GM21390 (cell line): ENCODE data around the gene LRRC49.
"Not testable (repeated sequence)": the region's sequence is repeated elsewhere in the genome, so short reads cannot be mapped to it uniquely, and the experiment has no call there.

Experiments used
- ATAC-seq: cut with Tn5 transposase; IDR thresholded peaks from one replicate; pipeline ENCODE4 v1.9.1; 2021; ENCODE audit not compliant: unreplicated experiment

The LRRC49 gene

GRCh38 chr15:70974004-70974832 lies 81.6 kb downstream of the LRRC49 start:
- ATAC-seq, result no peak

- no peak for ATAC-seq
Measured at GRCh38 chr15:70976851-70977250, 84.2 kb downstream of the LRRC49 start.

DNA sequence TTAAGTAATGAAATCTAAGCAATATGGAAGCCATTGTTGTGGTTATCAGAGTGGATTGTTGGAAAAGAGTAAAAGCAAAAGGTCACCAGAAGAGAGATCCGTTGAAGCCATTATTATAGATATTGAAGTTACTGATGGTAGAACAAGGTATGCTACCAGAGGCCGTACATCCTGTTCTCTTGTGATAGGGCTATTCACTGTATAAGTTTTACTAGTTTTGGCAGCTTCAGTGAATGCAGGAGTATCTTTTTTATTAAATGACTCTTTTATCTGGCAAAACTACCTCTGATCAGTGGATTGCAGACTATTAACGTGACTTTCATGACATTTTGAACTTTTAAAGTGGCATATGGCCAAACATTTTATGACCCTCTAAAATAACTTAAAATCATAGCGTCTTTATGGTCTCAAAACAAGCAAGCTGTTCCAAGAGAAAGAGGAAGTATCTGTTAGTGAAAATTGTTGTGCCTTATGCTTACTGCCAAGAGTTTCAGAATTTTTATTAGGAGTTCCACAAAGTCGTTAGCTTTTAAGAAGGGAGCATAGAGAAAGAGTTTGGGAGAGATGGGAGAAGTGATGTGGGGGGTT lies 102.9 kb downstream of the LRRC49 start:
- ATAC-seq, result no peak

- ATAC-seq, result no peak
Measured at GRCh38 chr15:70998319-70998718, 105.7 kb downstream of the LRRC49 start.

GRCh38 chr15:71002316-71002715 lies 109.7 kb downstream of the LRRC49 start:
- ATAC-seq, result no peak

DNA sequence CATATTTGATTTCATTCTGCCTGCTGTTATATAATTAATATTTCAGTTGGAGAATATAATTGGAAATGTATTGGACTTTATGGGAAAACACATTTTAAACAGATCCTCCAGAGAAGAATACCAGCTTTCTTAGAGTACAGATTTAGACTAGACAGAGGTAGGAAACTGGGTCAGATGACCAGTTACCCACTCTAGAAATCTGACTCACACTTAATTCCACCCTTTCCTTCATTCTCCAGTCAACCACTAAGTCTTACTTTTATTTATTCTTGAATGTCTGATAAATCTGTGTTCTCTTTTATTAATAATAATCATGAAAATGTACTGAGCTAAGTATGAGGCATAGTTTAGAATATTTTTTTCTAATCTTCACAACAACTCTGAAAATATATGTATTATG lies 110.7 kb downstream of the LRRC49 start:
- no peak for ATAC-seq

DNA sequence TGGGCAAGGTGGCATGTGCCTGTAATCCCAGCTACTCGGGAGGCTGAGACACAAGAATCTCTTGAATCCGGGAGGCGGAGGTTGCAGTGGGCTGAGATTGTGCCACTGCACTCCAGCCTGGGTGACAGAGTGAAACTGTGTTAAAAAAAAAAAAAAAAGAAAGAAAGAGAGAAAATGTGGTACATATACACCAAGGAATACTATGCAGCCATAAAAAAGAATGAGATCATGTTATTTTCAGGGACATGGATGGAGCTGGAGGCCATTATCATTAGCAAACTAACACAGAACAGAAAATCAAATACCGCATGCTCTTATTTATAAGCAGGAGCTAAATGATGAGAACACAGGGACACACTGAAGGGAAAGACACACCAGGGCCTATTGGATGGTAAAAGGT lies 111.9 kb downstream of the LRRC49 start:
- ATAC-seq, result not testable (repeated sequence)

- ATAC-seq, result no peak
Measured at GRCh38 chr15:71005895-71006294, 113.3 kb downstream of the LRRC49 start.

GRCh38 chr15:71008250-71008870 lies 115.7 kb downstream of the LRRC49 start:
- ATAC-seq, result no peak

DNA sequence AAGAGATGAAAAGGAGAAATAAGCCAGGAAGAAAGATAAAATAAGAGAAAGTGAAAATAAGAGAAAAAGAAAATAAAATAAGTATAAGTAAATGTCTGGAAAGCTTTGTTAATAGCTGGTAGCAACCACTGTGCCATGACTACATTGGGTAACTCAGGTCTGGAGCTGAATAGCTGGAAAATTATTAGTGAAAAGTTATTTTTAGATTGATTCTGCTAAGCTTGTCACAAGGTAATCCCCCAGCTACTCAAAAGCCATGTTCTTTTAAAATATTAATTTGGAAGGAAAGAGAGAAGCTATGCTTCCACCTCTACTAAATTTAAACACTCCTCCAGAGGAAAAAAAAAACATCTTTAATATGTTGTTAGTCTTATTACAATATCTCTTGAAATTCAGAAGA lies 117.8 kb downstream of the LRRC49 start:
- no peak for ATAC-seq

DNA sequence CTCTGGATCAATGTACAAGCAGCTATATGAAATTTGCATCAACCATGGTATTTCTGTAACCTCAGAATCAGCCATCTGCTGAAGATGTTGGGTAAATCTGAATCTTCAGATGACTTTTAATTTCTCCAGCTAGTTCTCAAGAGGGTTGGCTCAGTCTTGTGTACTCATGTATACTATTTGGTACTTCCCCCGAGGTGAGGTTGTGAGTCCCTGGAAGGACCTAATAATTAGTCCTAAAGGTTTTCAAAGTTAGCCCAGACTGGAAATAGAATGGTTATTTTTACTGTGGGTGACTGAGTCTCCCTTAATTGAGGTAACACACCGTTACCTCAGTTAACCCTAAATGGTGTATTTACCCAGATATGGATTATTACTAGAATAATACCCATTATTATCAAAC lies 118.4 kb downstream of the LRRC49 start:
- ATAC-seq, result no peak

GRCh38 chr15:71011503-71012155 lies 119.0 kb downstream of the LRRC49 start:
- ATAC-seq, result no peak

DNA sequence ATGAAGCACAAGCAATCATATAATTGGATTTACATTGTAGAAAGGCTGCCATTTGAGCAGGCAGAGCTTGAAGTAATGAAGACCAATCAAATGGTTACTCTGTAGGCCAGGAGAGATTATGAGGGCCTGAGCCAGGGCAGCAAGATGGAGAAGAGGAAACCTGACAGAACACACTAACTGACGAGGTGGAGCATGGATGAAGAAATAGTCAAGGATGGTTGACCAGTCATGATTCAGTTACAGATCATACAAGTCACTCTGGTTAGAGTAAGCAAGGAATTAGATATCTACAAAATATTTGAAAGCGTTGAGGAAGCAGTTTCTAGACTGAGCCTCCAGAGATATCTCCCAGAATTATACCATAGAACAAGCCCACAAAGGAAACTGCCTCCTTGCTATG lies 120.8 kb downstream of the LRRC49 start:
- ATAC-seq, result no peak

DNA sequence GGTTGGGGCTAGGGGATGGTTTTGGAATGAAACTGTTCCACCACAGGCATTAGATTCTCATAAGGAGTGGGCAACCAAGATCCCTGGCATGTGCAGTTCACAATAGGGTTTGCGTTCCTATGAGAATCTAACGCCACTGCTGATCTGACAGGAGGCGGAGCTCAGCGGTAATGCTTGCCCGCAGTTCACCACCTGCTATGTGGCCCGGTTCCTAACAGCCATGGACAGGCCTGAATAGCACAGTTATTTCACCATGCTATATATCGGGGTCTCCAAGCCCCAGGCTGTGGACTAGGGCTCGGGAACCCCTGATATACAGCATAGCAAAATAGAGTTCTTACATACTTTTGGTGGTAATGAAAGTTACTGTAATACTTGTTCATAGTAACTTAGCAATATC lies 122.7 kb downstream of the LRRC49 start:
- ATAC-seq, result no peak

- ATAC-seq, result not testable (repeated sequence)
Measured at GRCh38 chr15:71031232-71031631, 138.6 kb downstream of the LRRC49 start.

- not testable (repeated sequence) for ATAC-seq
Measured at GRCh38 chr15:71035478-71035877, 142.9 kb downstream of the LRRC49 start.

- no peak for ATAC-seq
Measured at GRCh38 chr15:71042356-71042922, 149.8 kb downstream of the LRRC49 start.

DNA sequence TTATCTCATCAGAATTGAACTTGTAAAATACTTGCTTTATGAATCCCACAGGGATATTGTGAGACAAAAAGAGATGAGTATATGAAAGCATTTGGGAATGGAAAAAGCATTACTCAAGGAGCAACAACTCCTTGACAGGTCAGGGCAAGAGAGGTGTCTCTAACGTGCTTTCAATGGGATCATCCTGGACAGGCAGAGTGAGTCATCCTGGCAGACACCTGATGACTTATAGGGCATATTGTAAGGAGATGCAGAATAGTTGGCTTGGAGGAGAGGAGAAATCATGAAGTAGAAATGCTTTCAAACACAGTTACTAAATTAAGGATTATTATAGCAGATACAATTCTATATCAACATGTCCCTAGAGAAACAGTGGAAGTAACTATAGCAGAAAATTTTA lies 150.7 kb downstream of the LRRC49 start:
- no peak for ATAC-seq

- ATAC-seq, result no peak
Measured at GRCh38 chr15:71044006-71044405, 151.4 kb downstream of the LRRC49 start.

GRCh38 chr15:71046146-71046545 lies 153.5 kb downstream of the LRRC49 start:
- not testable (repeated sequence) for ATAC-seq

- no peak for ATAC-seq
Measured at GRCh38 chr15:71048913-71049675, 156.5 kb downstream of the LRRC49 start.
